PC-9 (cell line): ENCODE data around the gene ARNT2.
A peak's percentile ranks its signal among the peaks of the same experiment; 100 is the strongest.

ENCODE experiments used
- EZH2 ChIP-seq: fragments of 200-600 bp; sonication (generic); IDR thresholded peaks from 2 replicates; pipeline ENCODE4 v1.8.0; 2017; ENCODE audit warnings: antibody characterized with exemption, low read depth
- TF ChIP-seq, protein P1 (sequence below): fragments of 200-600 bp; sonication (generic); conservative IDR thresholded peaks from 2 replicates; pipeline ENCODE4 v1.6.1; 2017; ENCODE audit warnings: mixed run types, antibody characterized with exemption, mild to moderate bottlenecking, moderate library complexity

DNA sequence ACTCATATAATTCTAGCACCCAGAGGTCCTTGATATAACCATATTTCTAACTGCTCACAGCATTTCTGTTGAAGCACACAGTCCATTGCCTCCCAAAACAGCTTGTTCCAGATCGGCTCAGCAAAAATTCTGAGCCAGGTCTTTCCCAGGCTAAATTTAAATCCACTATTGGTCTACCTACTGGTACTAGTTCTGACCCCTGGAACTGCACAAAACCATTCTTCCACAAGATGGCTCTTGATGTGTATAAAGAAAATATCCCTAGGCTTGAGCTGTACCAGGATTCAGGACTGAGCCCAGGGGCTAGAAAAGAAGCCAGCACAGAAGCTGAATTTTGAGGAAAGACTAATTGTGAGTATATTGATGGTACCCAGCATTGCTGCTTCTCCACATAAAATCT lies 215.5 kb downstream of the ARNT2 start:
- TF ChIP-seq, protein P1, sequence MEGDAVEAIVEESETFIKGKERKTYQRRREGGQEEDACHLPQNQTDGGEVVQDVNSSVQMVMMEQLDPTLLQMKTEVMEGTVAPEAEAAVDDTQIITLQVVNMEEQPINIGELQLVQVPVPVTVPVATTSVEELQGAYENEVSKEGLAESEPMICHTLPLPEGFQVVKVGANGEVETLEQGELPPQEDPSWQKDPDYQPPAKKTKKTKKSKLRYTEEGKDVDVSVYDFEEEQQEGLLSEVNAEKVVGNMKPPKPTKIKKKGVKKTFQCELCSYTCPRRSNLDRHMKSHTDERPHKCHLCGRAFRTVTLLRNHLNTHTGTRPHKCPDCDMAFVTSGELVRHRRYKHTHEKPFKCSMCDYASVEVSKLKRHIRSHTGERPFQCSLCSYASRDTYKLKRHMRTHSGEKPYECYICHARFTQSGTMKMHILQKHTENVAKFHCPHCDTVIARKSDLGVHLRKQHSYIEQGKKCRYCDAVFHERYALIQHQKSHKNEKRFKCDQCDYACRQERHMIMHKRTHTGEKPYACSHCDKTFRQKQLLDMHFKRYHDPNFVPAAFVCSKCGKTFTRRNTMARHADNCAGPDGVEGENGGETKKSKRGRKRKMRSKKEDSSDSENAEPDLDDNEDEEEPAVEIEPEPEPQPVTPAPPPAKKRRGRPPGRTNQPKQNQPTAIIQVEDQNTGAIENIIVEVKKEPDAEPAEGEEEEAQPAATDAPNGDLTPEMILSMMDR: peak; percentile 47
- TF ChIP-seq EZH2: no peak
